Spleen (tissue), 11 donors: ENCODE data around the gene GAGE10. TPM values are rescaled to one million over a fixed set of nuclear protein-coding genes. Genes with fewer than 3 reads are reported as not detected.
A peak's percentile ranks its signal among the peaks of the same experiment; 100 is the strongest.

ENCODE experiments used
- DNase-seq: peaks from one replicate; pipeline ENCODE4 v3.0.0-alpha.2; 2020
- H3K27ac ChIP-seq, 8 donors: fragments of 200-600 bp; sonication (generic) in 7 of 8; 1 replicate in 4 of 8; 2 replicates in 4 of 8; pipeline versions ENCODE4 v1.5.0 to v1.8.0; 2016 to 2021; ENCODE audit warnings: inconsistent platforms in 4 of 8, mild to moderate bottlenecking in 4 of 8, moderate library complexity in 1 of 8
- H3K27me3 ChIP-seq, 7 donors: fragments of 200-600 bp; sonication (generic) in 6 of 7; replicated peaks in 1 of 7; 1 replicate in 4 of 7; 2 replicates in 3 of 7; pipeline versions ENCODE4 v1.5.0 to v1.8.0; 2016 to 2021; ENCODE audit warnings: inconsistent platforms in 3 of 7, mild to moderate bottlenecking in 1 of 7
- H3K36me3 ChIP-seq, 6 donors: fragments of 200-600 bp; sonication (generic) in 5 of 6; 1 replicate in 4 of 6; 2 replicates in 2 of 6; pipeline versions ENCODE4 v1.5.0 to v1.8.0; 2016 to 2021; ENCODE audit warnings: inconsistent platforms in 2 of 6
- H3K4me1 ChIP-seq, 6 donors: fragments of 200-600 bp; sonication (generic) in 5 of 6; 1 replicate in 3 of 6; 2 replicates in 3 of 6; pipeline versions ENCODE4 v1.5.0 to v1.8.0; 2016 to 2021; ENCODE audit warnings: inconsistent platforms in 3 of 6
- H3K4me3 ChIP-seq, 8 donors: fragments of 200-600 bp; sonication (generic) in 7 of 8; 1 replicate in 4 of 8; 2 replicates in 4 of 8; pipeline versions ENCODE4 v1.5.0 to v1.8.0; 2016 to 2021; ENCODE audit warnings: inconsistent platforms in 4 of 8, mild to moderate bottlenecking in 4 of 8, moderate library complexity in 2 of 8
- H3K9me3 ChIP-seq, 8 donors: fragments of 200-600 bp; sonication (generic) in 7 of 8; 1 replicate in 4 of 8; 2 replicates in 4 of 8; pipeline versions ENCODE4 v1.5.0 to v1.8.0; 2016 to 2021; ENCODE audit warnings: inconsistent platforms in 4 of 8
- POLR2A ChIP-seq, 3 donors: fragments of 450-650 bp; IDR thresholded peaks; one replicate each; pipeline ENCODE4 v1.5.1; 2017; ENCODE audit warnings: antibody characterized with exemption in 3 of 3, mild to moderate bottlenecking in 1 of 3
- POLR2AphosphoS5 ChIP-seq, 3 donors: sonication (generic); formaldehyde crosslinking; IDR thresholded peaks; one replicate each; pipeline ENCODE4 v1.5.1; 2017; ENCODE audit warnings: antibody characterized with exemption in 3 of 3
- WGBS, 5 donors: extraction: QIAGEN DNeasy Blood & Tissue Kit in 3 of 5; methylation state at CpG; one replicate each; pipeline versions ENCODE4 v1.1.5 to v1.1.7; 2013 to 2018; 5-methylcytosine and 5-hydroxymethylcytosine counted together
- intact Hi-C: fragments of 100-400 bp; cut with DNase I; formaldehyde crosslinking; loops from one replicate; pipeline ENCODE4 v1.15.0; 2023; ENCODE audit warnings: low total_unique reads
- polyA plus RNA-seq, 3 donors: library from polyadenylated mRNA; stranded (reverse); fragments of 200-250 nt; gene quantifications; one replicate each; pipeline ENCODE4 v1.2.1, GENCODE V29; 2013
- total RNA-seq, 7 donors: library from RNA; depleted of rRNA in 3 of 7; stranded (reverse); fragments of >200 nt in 3 of 7; fragmentation: NEBNext Ultra II Directional in 4 of 7; extraction: Animal tissue kit (Norgen Biotek cat#: 25700) in 4 of 7; gene quantifications; one replicate each; pipeline versions ENCODE4 v1.1.0 to v1.2.1, GENCODE V29; 2016 to 2021
- TF ChIP-seq, protein P1 (sequence below), 11 experiments: fragments of 200-600 bp in 7 of 11; fragments of 450-650 bp in 4 of 11; sonication (generic) in 4 of 11; IDR thresholded peaks in 8 of 11; conservative IDR thresholded peaks in 3 of 11; 1 replicate in 7 of 11; 2 replicates in 4 of 11; pipeline versions ENCODE4 v1.4.0 to v1.8.0; 2016 to 2021; ENCODE audit warnings: antibody characterized with exemption in 11 of 11, inconsistent platforms in 4 of 11, mild to moderate bottlenecking in 1 of 11
- donor health status: healthy with polysubstance abuse.
- donor health status: DM: no; HTN: no; CAD: no; lungs with moderate emphysema.
- donor health status: DM: no; HTN: no; CAD: no.
- donor health status: Bipolar disorder and iron deficiency.
- donor health status: healthy.
- donor health status: DM: no; HTN: no; CAD: no.
- donor health status: DM: yes; HTN: yes; CAD: no.

GAGE10 gene
- total and polyA plus RNA-seq, 10 donors, result not detected

DNA sequence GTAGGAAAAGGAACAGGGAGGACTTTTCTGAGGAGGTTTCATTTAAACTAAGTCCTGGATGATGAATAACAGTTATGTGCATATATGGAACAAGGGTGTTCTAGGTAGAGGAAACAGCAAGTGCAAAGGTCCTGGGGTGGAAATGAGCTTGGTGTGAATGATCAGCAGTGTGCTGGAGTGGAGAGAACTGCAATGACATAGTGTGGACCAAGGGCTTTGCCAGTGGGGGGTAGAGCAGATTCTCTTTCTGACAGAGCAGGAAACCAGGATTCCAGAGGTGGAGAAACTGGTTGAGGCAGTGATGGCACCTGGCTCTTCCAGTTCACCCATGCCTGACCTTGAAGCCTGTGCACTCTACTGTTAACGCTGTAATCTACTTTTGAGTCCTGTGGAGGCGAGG, 32.1 kb upstream of the GAGE10 start:
- Histone ChIP-seq H3K27me3 (no peaks in the 10 kb centered on the region), H3K4me1 (peaks cover 9 to 65% (median 41%) of the 10 kb centered on the region in 6 donors), H3K27ac (peak overlapping the region in 4 of 8 donors; percentile 55 to 98 (median 95)), H3K4me3 (peak overlapping the region in 2 of 8 donors; percentile 66 to 84), H3K36me3 (no peaks in the 10 kb centered on the region), H3K9me3 (no peaks in the 10 kb centered on the region)
- peak; percentile 41 for DNase-seq
- intact Hi-C loops, result no loop called here
- 49 to 87% (median 81%) methylated on average over 2 of the region's 2 CpGs for WGBS, 5 donors
- TF ChIP-seq POLR2AphosphoS5 (IDR thresholded peaks at IDR 0.05), result no peak
- TF ChIP-seq, protein P1, sequence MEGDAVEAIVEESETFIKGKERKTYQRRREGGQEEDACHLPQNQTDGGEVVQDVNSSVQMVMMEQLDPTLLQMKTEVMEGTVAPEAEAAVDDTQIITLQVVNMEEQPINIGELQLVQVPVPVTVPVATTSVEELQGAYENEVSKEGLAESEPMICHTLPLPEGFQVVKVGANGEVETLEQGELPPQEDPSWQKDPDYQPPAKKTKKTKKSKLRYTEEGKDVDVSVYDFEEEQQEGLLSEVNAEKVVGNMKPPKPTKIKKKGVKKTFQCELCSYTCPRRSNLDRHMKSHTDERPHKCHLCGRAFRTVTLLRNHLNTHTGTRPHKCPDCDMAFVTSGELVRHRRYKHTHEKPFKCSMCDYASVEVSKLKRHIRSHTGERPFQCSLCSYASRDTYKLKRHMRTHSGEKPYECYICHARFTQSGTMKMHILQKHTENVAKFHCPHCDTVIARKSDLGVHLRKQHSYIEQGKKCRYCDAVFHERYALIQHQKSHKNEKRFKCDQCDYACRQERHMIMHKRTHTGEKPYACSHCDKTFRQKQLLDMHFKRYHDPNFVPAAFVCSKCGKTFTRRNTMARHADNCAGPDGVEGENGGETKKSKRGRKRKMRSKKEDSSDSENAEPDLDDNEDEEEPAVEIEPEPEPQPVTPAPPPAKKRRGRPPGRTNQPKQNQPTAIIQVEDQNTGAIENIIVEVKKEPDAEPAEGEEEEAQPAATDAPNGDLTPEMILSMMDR (IDR thresholded peaks at IDR 0.05 in 8 of 11, conservative IDR thresholded peaks at IDR 0.05 in 3 of 11), result no peak
- TF ChIP-seq POLR2A (IDR thresholded peaks at IDR 0.05), result no peak

DNA sequence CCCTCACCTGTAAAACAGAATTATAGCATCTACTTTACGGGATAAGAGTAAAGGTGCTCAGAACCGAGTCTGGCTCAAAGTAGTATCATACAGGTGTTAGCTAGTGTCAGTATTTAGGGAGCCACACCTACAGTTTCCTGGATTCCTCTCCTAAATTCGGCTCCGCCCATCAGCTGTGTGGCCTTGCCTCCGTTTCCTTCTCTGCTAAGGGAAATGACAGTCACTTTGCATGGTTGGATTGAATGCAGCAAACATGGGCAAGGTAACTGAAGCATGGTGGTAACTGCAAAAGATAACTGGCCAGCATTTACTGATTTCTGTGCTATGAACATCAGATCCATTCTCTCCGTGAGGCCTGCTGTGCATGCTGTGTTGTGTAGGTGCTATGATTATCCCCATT, 31.0 kb upstream of the GAGE10 start:
- no peaks in the 10 kb centered on the region for H3K27me3 ChIP-seq
- H3K27ac ChIP-seq, result peak overlapping the region in 5 of 8 donors; percentile 55 to 98 (median 95)
- peak; percentile 54 for DNase-seq
- intact Hi-C loops, result no loop called here
- H3K36me3 ChIP-seq, result no peaks in the 10 kb centered on the region
- H3K4me3 ChIP-seq, result peak overlapping the region in 1 of 8 donors; percentile 84
- H3K4me1 ChIP-seq, result peaks cover 9 to 65% (median 41%) of the 10 kb centered on the region in 6 donors
- no peaks in the 10 kb centered on the region for H3K9me3 ChIP-seq
- peak in 1 of 3 donors; percentile 40 for TF ChIP-seq POLR2AphosphoS5 (IDR thresholded peaks at IDR 0.05)
- TF ChIP-seq POLR2A (IDR thresholded peaks at IDR 0.05), result no peak
- TF ChIP-seq, protein P1 (IDR thresholded peaks at IDR 0.05 in 8 of 11, conservative IDR thresholded peaks at IDR 0.05 in 3 of 11), result no peak
- 17 to 53% (median 48%) methylated on average over 1 to 6 of the region's 6 CpGs for WGBS, 5 donors

DNA sequence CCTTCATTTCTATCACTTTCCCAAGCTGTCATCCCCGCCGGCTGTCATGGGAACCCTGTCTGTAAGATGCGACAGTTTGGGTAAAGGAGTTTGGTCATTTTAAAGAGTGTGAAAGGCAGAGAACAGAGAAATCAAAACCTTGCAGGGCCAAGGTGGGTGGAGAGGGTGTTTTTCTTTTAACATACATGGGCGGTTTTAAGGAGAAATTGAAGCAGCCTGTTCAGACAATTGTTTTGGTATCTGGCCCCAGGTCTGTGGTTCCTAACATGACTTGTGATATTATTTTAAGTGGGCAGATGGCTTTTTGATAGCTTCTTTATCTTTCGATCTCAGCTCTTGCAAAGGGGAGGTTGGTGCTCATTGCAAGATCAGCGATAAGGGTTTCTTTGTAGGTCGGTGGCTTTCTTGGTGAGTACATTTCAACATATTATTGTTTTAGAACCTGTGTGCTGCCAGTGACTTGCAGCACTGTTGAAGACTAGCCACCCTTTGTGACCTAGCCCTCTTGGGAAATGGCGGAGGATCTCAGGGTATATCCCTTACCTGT, 30.2 kb upstream of the GAGE10 start:
- H3K36me3 ChIP-seq, result no peaks in the 10 kb centered on the region
- no peak for TF ChIP-seq POLR2AphosphoS5 (IDR thresholded peaks at IDR 0.05)
- TF ChIP-seq POLR2A (IDR thresholded peaks at IDR 0.05), result no peak
- TF ChIP-seq, protein P1 (IDR thresholded peaks at IDR 0.05 in 8 of 11, conservative IDR thresholded peaks at IDR 0.05 in 3 of 11), result no peak
- H3K27me3 ChIP-seq, result no peaks in the 10 kb centered on the region
- H3K4me1 ChIP-seq, result peaks cover 9 to 65% (median 40%) of the 10 kb centered on the region in 6 donors
- H3K4me3 ChIP-seq, result peak overlapping the region in 1 of 8 donors; percentile 84
- WGBS, 5 donors, result 58 to 75% (median 62%) methylated on average over 8 of the region's 8 CpGs
- intact Hi-C loops, result no loop called here
- H3K9me3 ChIP-seq, result no peaks in the 10 kb centered on the region
- peak overlapping the region in 5 of 8 donors; percentile 14 to 98 (median 95) for H3K27ac ChIP-seq
- peak; percentile 47 for DNase-seq

DNA sequence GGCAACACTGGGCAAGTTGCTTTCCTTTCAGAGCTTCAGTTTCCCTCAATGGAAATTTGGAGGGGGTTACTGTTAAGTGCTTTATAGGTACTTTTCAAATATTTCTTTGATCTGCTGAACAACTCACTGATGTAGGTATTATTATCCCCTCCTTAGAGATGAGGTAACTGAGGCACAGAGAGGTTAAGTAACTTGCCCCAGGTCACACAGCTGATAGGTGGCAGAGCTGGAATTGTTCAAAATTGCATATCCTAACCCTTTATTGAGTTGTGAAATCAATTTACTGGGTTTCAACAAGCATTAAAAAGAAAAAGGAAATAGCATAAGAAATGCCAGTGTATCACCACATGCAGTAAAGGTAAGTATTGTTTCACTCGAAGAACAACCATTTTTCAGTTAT, 27.2 kb upstream of the GAGE10 start:
- H3K4me1 ChIP-seq, result peaks cover 9 to 49% (median 28%) of the 10 kb centered on the region in 6 donors
- H3K4me3 ChIP-seq, result no peak overlapping the region
- H3K27ac ChIP-seq, result no peak overlapping the region
- no peaks in the 10 kb centered on the region for H3K36me3 ChIP-seq
- no peaks in the 10 kb centered on the region for H3K9me3 ChIP-seq
- no peaks in the 10 kb centered on the region for H3K27me3 ChIP-seq
- intact Hi-C loops, result no loop called here
- TF ChIP-seq POLR2A (IDR thresholded peaks at IDR 0.05), result no peak
- no peak for TF ChIP-seq POLR2AphosphoS5 (IDR thresholded peaks at IDR 0.05)
- TF ChIP-seq, protein P1 (IDR thresholded peaks at IDR 0.05 in 8 of 11, conservative IDR thresholded peaks at IDR 0.05 in 3 of 11), result no peak
- no peak for DNase-seq
- 59 to 79% (median 71%) methylated on average over 1 of the region's 1 CpG for WGBS, 5 donors
